ENCODE data around the gene EXD3. TPM values are rescaled to one million over a fixed set of nuclear protein-coding genes. Genes with fewer than 3 reads are reported as not detected.

Gene EXD3
- total RNA-seq, 2 donors from 2014 or later: 5.9 to 6.0 TPM

- TF ChIP-seq CTCF (IDR thresholded peaks at IDR 0.05): peak in 1 of 2 donors; percentile 33
- H3K36me3 ChIP-seq: no peaks in the 10 kb centered on the region
- no peak for DNase-seq (ENCODE audit: low spot score)
- H3K4me1 ChIP-seq: peaks cover 0 to 24% of the 10 kb centered on the region in 2 donors
- H3K4me3 ChIP-seq: peak overlapping the region; percentile 79 to 92
- H3K27me3 ChIP-seq: no peaks in the 10 kb centered on the region
- peak overlapping the region; percentile 74 to 82 for H3K27ac ChIP-seq
- H3K9me3 ChIP-seq: no peaks in the 10 kb centered on the region
Observed at GRCh38 chr9:137423514-137424291, 741 bp upstream of the EXD3 start.

DNA sequence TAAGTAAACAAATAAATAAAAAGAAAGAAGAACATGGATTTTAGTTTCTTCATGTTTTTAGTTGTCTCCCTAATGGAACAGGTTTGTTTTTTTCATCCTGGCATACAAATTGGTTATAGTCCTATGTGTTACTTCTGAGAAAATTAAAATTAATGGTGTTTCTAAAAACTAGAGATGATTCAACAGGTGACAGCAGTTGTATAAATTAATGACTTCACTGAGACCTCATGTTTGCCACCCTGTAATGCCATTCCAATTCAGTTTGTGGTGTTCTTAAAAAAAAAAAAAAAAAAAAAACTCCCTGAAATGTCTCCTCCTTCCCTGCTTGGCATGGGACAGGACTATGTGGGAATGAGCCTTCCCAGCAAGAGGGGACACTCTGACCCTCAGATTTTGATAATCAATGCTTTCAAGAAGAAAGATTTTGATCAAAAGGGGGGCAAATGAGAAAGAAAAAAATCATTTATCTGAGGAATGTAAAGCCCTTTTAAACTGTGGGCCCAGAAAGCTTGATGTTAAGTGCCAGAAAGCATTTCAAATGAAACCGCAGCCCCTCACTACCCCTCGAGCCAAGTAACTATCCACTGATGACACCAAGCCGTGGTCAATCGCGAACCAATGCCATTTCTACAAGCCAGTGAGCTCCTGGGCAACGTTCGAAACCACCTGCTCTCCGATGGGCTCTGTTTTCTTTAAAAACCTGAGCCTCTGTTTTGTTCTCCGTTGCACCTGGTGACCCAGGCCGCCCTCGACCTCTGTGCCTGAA lies 941 bp downstream of the EXD3 start:
- no peak for DNase-seq (ENCODE audit: low spot score)
- no peak for TF ChIP-seq CTCF (IDR thresholded peaks at IDR 0.05)
- Histone ChIP-seq H3K9me3 (no peaks in the 10 kb centered on the region), H3K27me3 (no peaks in the 10 kb centered on the region), H3K4me3 (peak overlapping the region; percentile 79 to 92), H3K4me1 (peaks cover 0 to 33% of the 10 kb centered on the region in 2 donors), H3K27ac (peak overlapping the region; percentile 71 to 78), H3K36me3 (no peaks in the 10 kb centered on the region)

DNA sequence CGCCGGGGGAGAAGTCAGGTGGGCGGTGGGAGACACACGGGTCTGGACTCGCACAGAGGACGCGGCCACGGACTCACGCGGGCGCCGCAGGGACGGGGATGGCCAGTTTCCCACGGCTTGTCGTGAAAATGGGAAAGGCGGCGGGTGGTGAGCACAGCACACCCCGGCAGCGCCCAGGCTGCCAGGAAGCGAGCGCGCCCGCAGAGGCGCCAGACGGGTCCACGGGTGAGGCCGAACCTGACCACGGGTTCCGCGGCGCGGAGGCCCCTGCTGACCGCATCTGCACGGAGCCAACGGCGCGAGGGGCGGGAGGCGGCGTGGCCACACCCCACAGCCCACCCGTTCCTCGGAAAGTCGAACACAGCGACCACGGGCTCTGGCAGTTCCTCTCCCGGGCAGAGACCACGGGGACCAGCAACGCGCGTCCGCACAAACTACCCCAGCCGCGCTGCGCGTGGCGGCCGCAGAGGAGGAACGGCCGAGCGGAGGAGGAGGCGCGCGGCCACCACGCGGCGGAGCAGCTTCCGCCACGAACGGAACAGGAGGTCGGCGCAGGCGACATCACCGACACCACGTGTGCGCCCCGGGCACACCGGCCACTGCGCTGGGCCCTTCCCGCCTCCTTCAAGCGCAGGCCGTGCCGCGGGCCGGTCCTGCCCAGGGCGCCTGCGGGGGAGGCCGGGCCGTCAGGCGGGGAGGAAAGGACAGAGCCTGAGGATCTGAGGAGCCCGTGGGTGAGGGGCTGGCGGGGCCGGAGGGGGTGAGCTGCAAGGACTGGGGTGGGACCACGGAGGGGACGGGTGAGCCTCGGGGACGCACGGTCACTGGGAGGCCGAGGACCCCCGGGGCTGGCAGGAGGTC lies 5.6 kb downstream of the EXD3 start:
- no peak for DNase-seq (ENCODE audit: low spot score)
- H3K27me3 ChIP-seq: no peaks in the 10 kb centered on the region
- no peaks in the 10 kb centered on the region for H3K9me3 ChIP-seq
- no peaks in the 10 kb centered on the region for H3K36me3 ChIP-seq
- peak overlapping the region in 1 of 2 donors; percentile 57 for H3K27ac ChIP-seq
- H3K4me3 ChIP-seq: peak overlapping the region in 1 of 2 donors; percentile 49
- H3K4me1 ChIP-seq: peaks cover 0 to 32% of the 10 kb centered on the region in 2 donors
- no peak for TF ChIP-seq CTCF (IDR thresholded peaks at IDR 0.05)

DNA sequence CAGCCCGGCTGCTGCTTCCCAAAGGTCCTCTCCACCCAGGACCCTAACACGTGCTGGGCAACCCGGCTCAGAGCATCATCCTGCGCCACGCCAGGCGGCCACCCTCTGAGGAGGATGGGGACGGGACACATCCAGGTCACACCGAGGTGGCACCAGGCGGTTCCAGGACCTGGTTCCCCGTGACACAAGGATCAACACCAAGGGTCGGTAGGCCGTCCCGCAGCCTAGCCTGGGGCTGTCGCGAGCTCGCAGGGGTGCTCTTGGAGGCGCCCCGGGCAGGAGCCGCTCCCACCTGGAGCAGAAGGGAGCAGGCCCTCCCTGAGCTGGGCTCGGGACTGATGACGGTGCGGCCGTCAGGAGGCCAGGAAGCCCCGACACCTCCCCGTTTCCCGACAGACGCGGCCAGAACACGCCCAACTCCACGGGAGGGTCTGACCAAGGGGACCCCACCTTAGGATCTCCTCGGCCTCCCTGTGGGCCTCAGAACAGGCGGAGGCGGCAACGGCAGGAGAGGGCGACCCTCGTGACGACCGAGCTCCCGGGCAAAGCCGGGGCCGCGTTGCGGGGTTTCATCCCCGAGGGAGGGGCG lies 6.3 kb downstream of the EXD3 start:
- Histone ChIP-seq H3K4me3 (peak overlapping the region in 1 of 2 donors; percentile 49), H3K9me3 (no peaks in the 10 kb centered on the region), H3K27ac (peak overlapping the region in 1 of 2 donors; percentile 57), H3K36me3 (no peaks in the 10 kb centered on the region), H3K27me3 (no peaks in the 10 kb centered on the region), H3K4me1 (peaks cover 0 to 32% of the 10 kb centered on the region in 2 donors)
- DNase-seq (ENCODE audit: low spot score): no peak
- TF ChIP-seq CTCF (IDR thresholded peaks at IDR 0.05): no peak

- peaks cover 0 to 33% of the 10 kb centered on the region in 2 donors for H3K4me1 ChIP-seq
- no peak for DNase-seq (ENCODE audit: low spot score)
- H3K36me3 ChIP-seq: no peaks in the 10 kb centered on the region
- H3K9me3 ChIP-seq: no peaks in the 10 kb centered on the region
- H3K27ac ChIP-seq: no peak overlapping the region
- TF ChIP-seq CTCF (IDR thresholded peaks at IDR 0.05): no peak
- no peaks in the 10 kb centered on the region for H3K27me3 ChIP-seq
- H3K4me3 ChIP-seq: peak overlapping the region in 1 of 2 donors; percentile 49
Observed at GRCh38 chr9:137416006-137416562, 6.9 kb downstream of the EXD3 start.

All from right atrium auricular region (tissue), 2 donors.